DMS 273 treated with DMSO at 0.1 percent for 48 hours (cell line): Measurements from ENCODE around the gene KCNH2.

ENCODE experiments used
- DNase-seq: peaks from one replicate; lab custom pipeline; 2025; lab: John Stamatoyannopoulos, UW

KCNH2 gene

GRCh38 chr7:150974468-150975391, 3.4 kb downstream of the KCNH2 start:
- peak; percentile 24 for DNase-seq

DNA sequence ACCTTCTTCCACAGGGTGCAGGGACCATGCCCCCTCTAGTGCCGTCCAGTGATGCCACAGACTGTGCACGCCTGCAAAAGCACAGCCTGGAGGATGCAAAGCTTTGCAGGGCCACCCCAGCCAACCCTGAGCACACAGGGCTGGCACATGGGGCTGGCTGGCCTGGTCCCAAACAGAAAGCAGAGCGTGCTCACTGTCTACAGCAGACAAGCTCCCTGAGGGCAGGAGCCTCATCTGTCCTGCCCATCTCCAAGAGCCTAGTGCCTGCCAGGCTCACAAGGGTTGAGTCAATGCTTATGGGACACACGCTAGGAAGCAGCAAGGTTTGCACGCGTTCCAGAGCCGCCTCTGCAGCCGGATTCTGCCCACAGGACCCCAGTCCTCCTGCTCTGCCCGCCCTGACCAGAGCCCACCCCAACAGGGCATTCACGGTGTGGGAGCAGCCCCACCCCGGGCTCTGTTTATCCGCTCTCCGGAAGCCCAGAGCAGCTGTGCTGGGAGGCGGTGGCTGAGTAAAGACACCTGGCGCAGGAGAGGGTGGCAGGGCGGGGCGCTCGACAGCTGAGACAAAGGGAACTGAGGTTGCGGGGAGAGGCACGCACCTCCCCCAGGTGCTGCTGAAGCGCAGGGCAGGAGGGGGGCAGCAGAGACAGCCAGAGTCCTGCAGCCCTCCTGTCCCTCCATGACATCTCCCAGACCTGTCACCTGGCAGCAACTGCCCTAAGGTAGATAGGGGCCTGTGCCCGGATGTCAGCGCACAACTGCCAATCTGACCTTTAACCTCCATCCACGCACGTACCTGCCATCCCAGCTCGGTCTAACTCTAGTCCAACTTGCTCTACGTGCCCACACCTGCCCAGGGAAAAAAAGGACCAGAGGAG, 4.3 kb downstream of the KCNH2 start:
- DNase-seq: no peak

DNA sequence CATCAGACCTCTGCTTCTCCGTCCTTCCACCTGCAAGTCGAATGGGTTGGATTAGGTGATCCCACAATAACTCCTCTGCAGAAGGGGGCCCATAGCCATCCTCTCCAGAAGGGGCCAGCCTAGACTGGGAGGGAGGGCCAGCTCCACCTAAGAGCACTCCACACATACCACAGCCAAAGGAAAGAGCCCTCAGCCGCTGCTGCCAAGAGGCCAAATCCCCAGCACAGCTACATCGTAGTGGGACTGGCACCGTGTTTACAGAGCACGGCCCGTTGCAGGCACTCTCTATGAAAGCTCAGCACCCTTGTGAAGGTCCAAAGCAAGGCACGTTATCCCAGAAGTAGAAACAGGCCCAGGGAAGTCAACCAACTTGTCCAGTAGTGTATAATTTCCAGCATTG, 5.4 kb downstream of the KCNH2 start:
- DNase-seq: no peak

GRCh38 chr7:150972023-150972468, 6.1 kb downstream of the KCNH2 start:
- peak; percentile 49 for DNase-seq

- DNase-seq: no peak
Measured at GRCh38 chr7:150971242-150972022, 6.7 kb downstream of the KCNH2 start.

DNA sequence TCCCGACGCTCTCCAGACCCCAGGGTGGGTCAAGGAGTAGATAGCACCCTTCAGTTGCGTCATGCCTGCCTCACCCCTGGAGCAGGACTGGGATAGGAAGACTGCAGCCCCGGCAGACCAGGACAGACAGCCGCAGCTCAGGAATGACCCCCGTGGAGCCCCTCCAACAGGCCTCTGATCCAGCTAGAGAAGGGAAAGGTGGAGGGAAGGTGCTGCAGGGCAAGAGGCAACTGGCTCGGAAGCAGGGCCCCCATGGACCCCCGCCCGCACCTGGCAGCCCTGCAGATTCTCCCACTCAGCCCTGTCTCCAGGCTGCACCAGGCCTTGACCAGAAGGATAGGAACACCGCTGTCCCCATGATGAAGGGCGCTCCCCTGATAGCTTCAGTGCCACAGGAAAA, 7.7 kb downstream of the KCNH2 start:
- no peak for DNase-seq

GRCh38 chr7:150969475-150969874, 8.6 kb downstream of the KCNH2 start:
- no peak for DNase-seq

DNA sequence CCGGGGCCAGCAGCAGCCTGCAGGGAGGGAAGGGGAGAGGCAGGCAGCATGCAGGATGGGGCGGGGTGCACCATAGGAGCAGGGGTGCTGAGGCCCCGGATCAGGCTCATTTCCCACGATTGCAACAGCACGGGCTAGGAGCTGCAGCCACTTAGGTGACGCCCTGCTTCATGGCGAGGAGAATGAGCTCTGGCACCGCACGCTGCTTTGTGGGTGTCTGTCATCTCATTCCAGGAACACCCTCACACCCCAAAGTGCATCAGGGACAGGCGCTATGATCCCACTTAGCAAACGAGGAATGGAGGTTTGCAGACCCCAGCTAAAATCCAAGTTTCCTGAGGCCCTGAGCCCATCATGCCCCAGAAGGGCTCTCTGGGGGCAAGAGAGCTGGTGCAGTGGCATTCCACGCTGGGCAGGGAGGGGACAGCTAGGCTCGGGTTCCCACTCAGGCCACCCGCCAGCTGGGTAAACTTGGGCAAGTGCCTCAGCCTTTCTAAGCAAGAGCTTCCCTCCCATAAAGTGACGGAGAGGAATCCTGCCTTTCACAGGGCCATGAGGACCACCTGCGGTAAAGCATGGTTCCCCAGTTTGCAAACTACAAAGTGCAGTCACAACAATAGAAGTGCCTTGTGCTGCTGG, 9.3 kb downstream of the KCNH2 start:
- DNase-seq: no peak

- no peak for DNase-seq
Measured at GRCh38 chr7:150968056-150968733, 9.9 kb downstream of the KCNH2 start.

DNA sequence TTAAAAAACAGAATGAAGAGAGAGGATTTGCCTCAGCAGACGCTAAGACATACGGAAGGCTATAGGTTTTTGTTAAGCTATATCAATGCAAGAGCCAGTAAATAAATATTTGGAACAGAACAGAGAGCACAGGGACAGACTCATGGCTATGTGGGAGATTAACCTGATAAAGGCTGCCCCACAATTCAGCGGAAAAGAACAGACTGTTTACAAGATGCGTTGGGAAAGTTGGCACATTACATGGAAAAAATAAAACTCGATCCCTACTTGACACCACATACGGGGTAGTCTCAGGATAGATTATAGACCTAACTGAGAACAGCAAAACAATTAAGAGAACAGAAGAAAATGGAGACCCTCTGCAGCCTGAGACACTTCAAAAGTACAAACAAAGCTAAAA, 10.8 kb downstream of the KCNH2 start:
- no peak for DNase-seq

DNA sequence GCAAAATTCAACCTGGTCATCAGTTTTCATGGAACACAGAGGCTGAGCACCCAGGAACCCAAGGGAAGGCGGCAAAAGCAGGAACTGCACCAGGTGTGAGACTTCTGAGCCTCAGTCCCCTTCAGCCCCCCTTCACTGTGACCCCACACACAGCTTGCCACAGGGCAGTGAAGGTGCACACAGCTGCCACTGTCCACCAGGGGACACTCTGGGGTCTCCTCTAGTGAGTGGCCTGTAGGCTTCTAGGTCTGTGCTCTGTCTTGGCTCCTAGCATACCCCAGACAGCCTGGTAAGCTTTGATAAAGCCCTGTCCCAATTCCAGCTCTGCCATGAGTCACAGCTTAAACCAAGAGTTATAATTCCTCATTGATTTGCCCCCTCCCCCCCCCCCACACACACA, 12.1 kb downstream of the KCNH2 start:
- DNase-seq: no peak

DNA sequence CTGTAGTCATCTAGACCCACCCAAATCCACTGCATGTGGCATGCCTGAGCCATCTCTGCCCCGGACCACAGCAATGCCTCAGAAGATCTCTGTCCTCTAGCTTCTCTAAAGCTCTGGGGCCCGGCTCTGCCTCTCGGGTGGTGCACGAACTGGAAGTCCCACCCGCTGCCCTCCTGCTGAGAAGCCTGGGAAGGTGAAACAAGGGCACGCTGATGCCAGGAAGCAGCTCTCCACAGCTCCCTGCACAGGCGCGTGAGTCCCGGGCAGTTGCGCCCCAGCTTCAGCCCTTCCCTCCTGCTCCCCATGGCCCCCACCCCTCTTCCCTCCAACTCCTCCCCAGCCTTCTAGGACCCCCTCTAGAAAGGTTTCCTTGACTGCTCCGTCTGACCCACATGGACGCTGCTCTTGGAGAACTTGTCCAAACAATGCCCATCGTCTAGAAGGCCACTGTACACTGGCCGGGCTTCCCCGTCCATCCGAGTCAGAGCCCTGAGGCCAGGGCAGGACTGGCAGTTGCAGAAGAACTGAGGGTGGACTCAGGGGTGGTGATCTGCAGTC, 12.8 kb downstream of the KCNH2 start:
- DNase-seq: no peak

GRCh38 chr7:150964593-150965111, 13.5 kb downstream of the KCNH2 start:
- DNase-seq: no peak

GRCh38 chr7:150963707-150964559, 14.2 kb downstream of the KCNH2 start:
- DNase-seq: no peak

DNA sequence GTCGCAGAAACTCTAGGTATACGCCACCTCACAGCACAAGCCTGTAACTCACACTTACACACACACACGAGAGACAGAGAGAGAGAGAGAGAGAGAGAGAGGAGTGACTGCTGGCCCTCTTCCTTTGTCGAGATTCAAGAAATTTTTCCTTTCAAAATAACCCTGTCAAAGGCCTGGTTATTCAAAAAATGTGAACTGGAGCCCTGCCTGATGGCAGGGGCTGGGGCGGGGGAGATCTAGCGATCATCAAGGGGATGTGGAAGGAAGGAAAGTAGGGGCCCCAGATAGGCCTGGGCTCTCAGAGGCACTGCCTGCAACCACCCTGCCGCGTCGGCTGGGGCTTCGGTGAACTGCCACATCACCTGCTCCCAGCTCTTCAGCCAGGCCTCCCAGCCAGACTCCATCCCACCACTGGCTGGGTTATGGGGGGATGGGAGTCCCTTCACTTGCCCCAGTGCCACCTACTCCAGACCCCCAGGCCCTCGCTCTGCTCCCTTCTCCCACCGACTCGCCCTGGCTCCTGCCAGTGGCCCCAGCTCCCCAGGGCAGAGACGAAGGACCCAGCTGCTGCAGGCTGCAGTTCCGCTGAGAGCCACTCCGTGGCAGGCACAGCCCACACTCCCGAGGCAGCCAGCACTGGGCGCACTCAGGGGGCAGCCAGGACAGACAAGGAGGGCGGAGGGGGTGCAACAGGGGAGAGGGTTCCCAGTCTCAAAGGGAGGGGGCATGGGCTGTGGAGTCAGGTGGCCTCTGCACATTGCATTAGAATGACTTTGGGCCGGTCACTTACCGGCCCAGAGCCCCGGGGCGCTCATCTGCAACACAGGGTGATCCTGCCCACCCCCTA, 15.3 kb downstream of the KCNH2 start:
- DNase-seq: peak; percentile 37

GRCh38 chr7:150962290-150962552, 15.9 kb downstream of the KCNH2 start:
- no peak for DNase-seq

DNA sequence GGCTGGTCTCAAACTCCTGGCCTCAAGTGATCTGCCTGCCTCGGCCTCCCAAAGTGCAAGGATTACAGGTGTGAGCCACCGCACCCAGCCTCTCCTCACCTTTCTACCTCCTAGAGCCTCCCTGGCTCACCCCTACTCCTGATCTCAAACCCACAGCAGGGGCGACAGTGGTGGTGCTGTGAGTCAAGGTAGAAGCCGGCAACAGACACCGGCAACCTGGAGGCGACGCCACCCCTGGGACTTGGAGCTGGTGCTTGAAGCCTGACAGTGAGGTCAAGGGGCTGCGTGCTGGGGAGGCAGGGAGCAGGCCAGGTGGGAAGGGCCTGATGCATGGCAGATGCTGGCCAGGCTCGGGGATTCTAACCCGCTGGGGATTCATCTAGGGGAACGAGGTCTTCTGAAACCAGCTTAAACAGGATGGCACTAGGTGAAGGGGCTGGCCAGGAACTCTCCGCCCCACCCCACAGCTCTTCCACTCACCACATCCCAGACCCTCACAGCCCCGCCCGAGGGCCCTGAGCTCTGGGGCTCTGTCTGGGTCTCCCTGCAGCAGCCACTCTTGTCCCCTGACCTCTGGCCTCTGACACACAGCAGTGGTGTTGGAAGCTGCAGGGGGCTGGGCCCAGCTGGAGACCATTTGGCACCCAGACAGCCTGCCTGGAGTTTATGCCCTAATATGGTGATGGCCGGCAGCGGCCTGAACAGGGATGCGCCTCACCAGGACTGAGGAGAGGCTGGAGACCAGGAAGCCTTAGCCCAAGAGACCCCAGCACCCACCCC, 16.4 kb downstream of the KCNH2 start:
- DNase-seq: no peak
